GM21825 (cell line): ENCODE data around the gene UBE2N.
"Not testable (repeated sequence)": the region's sequence is repeated elsewhere in the genome, so short reads cannot be mapped to it uniquely, and the experiment has no call there.

Experiments used
- ATAC-seq: cut with Tn5 transposase; IDR thresholded peaks from one replicate; pipeline ENCODE4 v1.9.1; 2021; ENCODE audit warnings: mild to moderate bottlenecking, moderate library complexity; ENCODE audit not compliant: unreplicated experiment

UBE2N gene

GRCh38 chr12:93447555-93448290, 6.0 kb upstream of the UBE2N start:
- ATAC-seq = no peak

DNA sequence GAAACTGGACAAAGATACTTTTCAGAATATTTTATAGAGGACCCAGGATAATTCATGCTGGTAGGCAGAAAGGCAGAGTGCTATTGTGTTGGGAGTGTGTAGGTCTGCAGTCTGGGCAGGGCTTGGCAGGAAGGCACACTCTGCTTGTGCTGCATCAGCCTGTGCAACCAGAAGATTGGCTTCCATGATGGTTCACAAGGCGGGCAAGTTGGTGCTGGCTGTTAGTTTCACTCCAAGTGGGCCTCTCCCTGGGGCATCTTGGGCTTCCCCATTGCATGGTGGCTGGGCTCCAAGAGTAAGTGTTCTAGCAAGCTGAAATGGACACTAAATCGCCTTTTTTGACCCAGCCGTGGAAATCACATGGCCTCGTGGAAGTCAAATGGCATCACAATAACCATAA, 1.8 kb upstream of the UBE2N start:
- ATAC-seq = no peak

DNA sequence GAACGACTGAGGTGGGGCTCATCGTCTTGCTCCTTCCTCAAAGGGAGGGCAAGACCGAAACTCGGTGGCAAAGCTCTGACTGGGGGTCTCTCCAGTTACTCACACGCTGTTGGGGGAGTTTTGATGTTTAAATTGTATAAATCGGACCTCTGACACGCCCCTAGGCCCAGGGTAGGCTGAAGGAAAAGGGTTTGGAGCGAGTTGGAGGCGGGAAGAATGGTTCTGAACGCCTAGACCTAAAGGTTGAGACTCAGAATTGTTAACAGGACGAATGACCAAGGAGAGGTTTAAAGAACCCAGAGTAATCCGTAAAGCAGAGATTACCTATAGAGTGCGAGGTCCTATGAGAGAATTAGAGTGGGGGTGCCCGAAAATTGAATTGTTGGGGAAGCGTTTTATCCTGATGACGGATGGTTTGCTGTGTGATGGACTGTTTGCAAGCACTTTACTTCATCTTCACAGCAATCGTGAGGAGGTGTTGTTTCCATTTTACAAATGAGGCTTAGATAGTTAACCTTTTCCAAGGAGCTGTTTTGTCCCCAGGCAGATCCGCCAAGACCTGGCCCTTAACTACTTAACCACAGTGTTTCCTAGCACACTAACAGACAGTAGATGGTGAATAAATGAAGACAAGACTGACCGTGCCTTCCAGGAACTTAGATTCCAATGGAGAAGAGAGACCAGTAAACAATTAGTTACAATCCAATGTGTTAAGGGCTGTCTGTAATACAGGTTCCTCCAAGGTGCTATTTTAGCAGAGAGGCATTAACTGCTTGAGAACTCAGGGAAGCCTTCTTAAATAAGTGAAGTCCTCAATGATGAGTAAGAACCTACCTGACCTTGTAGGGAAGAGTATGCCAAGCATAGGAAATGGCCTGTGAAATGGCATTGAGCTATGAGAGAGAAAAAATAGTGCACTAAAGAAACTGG, 929 bp upstream of the UBE2N start:
- no peak for ATAC-seq

GRCh38 chr12:93441081-93441616, 598 bp downstream of the UBE2N start:
- ATAC-seq = peak; percentile 6

GRCh38 chr12:93440043-93440835, 1.5 kb downstream of the UBE2N start:
- no peak for ATAC-seq

GRCh38 chr12:93438266-93439050, 3.3 kb downstream of the UBE2N start:
- no peak for ATAC-seq

DNA sequence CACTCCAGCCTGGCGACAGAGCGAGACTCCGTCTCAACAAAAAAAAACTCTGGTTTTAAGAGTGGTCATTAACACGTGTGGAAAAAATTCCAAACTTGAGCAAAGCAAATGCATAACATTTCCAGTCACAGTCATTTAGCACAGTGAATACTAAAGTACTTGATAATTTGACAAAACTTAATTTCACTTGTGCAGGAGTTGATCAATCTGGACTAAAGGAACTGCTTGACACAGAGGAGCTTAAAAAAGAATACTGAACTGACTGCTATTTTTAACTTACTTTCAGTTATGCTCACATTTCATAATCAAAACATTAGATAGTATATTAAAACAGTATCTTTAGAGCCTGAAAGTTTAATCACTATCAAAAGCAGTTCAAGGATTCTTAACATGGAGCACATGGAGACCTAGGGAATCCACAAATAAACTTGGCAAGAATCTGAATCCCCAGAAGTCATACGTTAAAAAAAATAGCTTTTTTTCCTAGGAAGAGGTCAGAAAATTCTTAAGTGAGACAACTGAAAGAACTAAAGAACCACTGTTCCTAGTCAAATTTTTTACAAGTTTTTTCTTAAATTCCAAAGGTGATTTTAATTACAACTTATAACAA, 7.4 kb downstream of the UBE2N start:
- no peak for ATAC-seq

- ATAC-seq = not testable (repeated sequence)
Measured at GRCh38 chr12:93432031-93432430, 9.7 kb downstream of the UBE2N start.

DNA sequence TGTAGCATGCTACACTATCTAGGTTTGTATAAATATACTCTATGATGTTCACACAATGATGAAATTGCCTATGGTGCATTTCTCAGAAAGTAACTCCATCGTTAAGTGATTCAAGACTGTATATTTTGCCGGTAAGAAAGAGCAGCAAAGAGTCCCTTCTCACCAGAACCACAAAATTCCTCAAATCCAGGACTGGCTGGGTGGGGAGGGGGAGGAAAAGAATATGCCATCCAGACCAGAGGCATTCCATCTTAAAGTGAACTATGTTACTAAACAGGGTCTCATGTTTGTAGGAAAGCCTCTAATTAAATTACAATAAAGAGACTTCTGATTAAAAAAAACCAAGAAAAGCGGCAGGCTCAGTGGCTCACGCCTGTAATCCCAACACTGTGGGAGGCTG, 11.5 kb downstream of the UBE2N start:
- no peak for ATAC-seq

DNA sequence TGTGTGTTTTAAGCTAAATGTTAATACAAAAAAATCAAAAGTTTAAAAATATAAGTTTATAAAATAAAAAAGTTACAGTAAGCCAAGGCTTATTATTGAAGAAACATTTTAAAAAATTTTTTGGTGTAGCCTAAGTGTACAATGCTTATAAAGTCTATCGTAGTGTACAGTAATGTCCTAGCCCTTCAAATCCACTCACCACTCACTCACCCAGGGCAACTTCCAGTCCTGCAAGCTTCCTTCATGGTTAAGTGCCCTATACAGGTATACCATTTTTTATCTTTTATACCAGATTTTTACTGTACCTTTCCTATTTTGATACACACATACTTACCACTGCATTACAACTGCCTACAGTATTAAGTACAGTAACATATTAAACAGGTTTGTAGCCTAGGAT, 11.9 kb downstream of the UBE2N start:
- ATAC-seq = no peak

- ATAC-seq = no peak
Measured at GRCh38 chr12:93429448-93429847, 12.3 kb downstream of the UBE2N start.

- ATAC-seq = no peak
Measured at GRCh38 chr12:93427779-93428564, 13.8 kb downstream of the UBE2N start.

- no peak for ATAC-seq
Measured at GRCh38 chr12:93426412-93426805, 15.3 kb downstream of the UBE2N start.

- no peak for ATAC-seq
Measured at GRCh38 chr12:93425736-93426411, 15.9 kb downstream of the UBE2N start.

GRCh38 chr12:93422050-93422449, 19.7 kb downstream of the UBE2N start:
- no peak for ATAC-seq

DNA sequence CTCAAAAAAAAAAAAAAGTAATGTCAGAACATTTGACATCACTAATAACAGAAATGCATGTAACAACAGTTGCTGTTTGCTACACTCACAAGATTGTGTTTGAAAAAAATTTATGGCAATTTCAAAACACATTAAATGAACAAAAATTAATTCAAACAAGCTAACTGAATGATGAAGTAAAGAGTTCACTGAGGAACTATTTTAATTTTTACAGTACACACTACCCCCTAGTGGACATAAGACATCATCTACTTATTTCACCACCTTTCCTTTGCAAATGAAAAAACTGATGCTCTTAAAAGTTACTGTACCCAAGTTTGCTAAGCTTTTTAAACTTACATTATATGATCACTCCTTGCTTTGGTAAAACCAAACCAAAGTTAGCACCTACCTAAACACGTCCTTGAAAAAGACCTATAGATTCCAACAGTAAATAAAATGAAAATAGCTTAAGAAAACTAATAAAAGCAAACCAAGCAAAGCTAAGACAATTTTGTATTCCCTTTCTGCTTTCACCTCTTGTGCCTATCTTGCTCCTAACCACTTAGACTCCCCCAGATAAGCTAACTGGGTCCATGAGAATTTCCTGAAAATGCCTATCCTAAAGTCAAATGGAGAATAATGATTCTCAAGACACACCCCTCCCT, 22.2 kb downstream of the UBE2N start:
- ATAC-seq = no peak

- no peak for ATAC-seq
Measured at GRCh38 chr12:93417967-93418480, 23.7 kb downstream of the UBE2N start.
